Measurements from ENCODE around the gene PIK3C2G. TPM values are rescaled to one million over a fixed set of nuclear protein-coding genes. Genes with fewer than 3 reads are reported as not detected.

PIK3C2G gene
- total and polyA plus RNA-seq, 2 of the 13 experiments (the other 11 are each of a cell fraction or from before 2014, with no cell fraction given) = not detected

DNA sequence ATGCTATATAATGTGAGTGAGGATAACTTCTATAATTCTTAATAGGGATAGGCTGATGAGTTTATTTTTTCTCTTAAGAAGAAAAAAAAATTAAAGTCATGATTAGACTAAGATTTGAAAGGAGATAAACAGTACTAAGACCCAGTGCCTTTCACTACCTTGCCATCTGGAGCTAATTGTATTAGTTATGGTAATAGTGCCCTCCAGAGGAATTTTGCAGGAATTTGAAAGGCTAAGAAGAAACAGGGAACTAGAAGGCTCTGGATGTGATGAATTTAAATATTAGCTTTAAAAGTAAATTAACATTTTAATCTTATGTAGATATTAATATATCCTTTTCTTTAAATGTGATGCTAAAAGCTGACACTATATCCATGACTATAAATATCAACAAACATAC lies 36.6 kb upstream of the PIK3C2G start:
- Histone ChIP-seq H3K4me3 (replicated peaks in 1 of 3; ENCODE audit: insufficient read depth in 1 of 3, low read depth in 2 of 3, low read length in 3 of 3) (no peak overlapping the region), H3K36me3 (replicated peaks in 1 of 2; ENCODE audit: control insufficient read depth in 1 of 2, insufficient read depth in 2 of 2, low read length in 2 of 2) (no peaks in the 10 kb centered on the region), H3K9ac (ENCODE audit: insufficient read depth, low read depth, low read length) (no peak overlapping the region), H3K4me1 (ENCODE audit: insufficient read depth, low read length) (no peaks in the 10 kb centered on the region), H4K20me1 (ENCODE audit: insufficient read depth, low read length) (no peaks in the 10 kb centered on the region), H3K9me3 (ENCODE audit: low read length) (no peaks in the 10 kb centered on the region), H3K79me2 (ENCODE audit: insufficient read depth, low read length) (no peaks in the 10 kb centered on the region), H3K27ac (ENCODE audit: extremely low read length, insufficient read depth, low read length) (no peak overlapping the region), H3K27me3 (ENCODE audit: control insufficient read depth in 1 of 2, insufficient read depth in 2 of 2, low read length in 2 of 2) (no peaks in the 10 kb centered on the region), H3K4me2 (ENCODE audit: low read depth, low read length) (no peak overlapping the region), H2AFZ (ENCODE audit: low read length) (no peak overlapping the region)
- ATAC-seq (no peak), DNase-seq (ENCODE audit: low spot score) (peak; percentile 21), FAIRE-seq (no peak)
- intact Hi-C loops (cut with micrococcal nuclease; ENCODE audit: unreplicated experiment) (loop anchor here (1.0 to 2.0 kb wide), 2 partner anchors 65 to 84 kb away; no protein-coding TSS in a partner anchor), in situ Hi-C loops (cut with HindIII; ENCODE audit: extremely low pct_ligation_motif_present, low pct_unique_long_range_greater_than_20kb) (no loop called here)
- no TSS peak for BruUV-seq (replicated peaks)
- ChIA-PET CTCF (ENCODE audit: low intra/inter-chr PET ratio, low total read pairs) (interaction anchor here (1.9 kb wide), 1 partner anchor 85 kb away, joined by 6 read pairs; no protein-coding TSS in a partner anchor), POLR2A (no interaction called here)
- TF ChIP-seq, protein P1, sequence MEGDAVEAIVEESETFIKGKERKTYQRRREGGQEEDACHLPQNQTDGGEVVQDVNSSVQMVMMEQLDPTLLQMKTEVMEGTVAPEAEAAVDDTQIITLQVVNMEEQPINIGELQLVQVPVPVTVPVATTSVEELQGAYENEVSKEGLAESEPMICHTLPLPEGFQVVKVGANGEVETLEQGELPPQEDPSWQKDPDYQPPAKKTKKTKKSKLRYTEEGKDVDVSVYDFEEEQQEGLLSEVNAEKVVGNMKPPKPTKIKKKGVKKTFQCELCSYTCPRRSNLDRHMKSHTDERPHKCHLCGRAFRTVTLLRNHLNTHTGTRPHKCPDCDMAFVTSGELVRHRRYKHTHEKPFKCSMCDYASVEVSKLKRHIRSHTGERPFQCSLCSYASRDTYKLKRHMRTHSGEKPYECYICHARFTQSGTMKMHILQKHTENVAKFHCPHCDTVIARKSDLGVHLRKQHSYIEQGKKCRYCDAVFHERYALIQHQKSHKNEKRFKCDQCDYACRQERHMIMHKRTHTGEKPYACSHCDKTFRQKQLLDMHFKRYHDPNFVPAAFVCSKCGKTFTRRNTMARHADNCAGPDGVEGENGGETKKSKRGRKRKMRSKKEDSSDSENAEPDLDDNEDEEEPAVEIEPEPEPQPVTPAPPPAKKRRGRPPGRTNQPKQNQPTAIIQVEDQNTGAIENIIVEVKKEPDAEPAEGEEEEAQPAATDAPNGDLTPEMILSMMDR (CRISPR knock-in tag; IDR thresholded peaks at IDR 0.05) = peak; percentile 45
- TF ChIP-seq NFE2 (CRISPR knock-in tag; IDR thresholded peaks at IDR 0.05) = no peak
- TF ChIP-seq STAG1 (CRISPR knock-in tag; IDR thresholded peaks at IDR 0.05) = peak; percentile 55

DNA sequence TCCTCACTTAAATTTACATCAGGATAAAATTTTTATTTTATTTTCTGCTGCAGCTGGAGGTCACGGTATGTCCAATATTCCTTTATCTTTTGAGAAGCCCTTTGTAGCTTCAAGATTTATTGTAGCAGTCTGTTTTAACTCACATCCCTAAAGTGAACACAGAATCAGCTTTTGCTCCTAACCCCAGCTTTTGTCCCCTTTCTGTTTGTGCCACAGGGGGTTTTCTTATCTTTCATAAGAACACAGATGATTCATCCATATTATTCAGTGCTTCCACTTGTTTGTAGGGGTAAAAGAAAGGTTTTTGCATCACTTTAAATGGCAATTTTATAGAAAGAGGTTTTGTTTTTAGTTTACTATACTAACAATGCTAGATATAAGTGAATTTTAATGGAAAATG lies 21.8 kb upstream of the PIK3C2G start:
- Histone ChIP-seq H3K27ac (ENCODE audit: extremely low read length, insufficient read depth, low read length) (no peak overlapping the region), H3K9me3 (ENCODE audit: low read length) (no peaks in the 10 kb centered on the region), H3K36me3 (replicated peaks in 1 of 2; ENCODE audit: control insufficient read depth in 1 of 2, insufficient read depth in 2 of 2, low read length in 2 of 2) (no peaks in the 10 kb centered on the region), H3K9ac (ENCODE audit: insufficient read depth, low read depth, low read length) (no peak overlapping the region), H3K4me1 (ENCODE audit: insufficient read depth, low read length) (peaks cover 8% of the 10 kb centered on the region), H3K27me3 (ENCODE audit: control insufficient read depth in 1 of 2, insufficient read depth in 2 of 2, low read length in 2 of 2) (no peaks in the 10 kb centered on the region), H3K79me2 (ENCODE audit: insufficient read depth, low read length) (no peaks in the 10 kb centered on the region), H3K4me2 (ENCODE audit: low read depth, low read length) (no peak overlapping the region), H2AFZ (ENCODE audit: low read length) (no peak overlapping the region), H4K20me1 (ENCODE audit: insufficient read depth, low read length) (no peaks in the 10 kb centered on the region), H3K4me3 (replicated peaks in 1 of 3; ENCODE audit: insufficient read depth in 1 of 3, low read depth in 2 of 3, low read length in 3 of 3) (no peak overlapping the region)
- ChIA-PET CTCF (ENCODE audit: low intra/inter-chr PET ratio, low total read pairs) (no interaction called here), POLR2A (no interaction called here)
- DNase-seq (ENCODE audit: low spot score) (no peak), FAIRE-seq (no peak), ATAC-seq (no peak)
- no TSS peak for BruUV-seq (replicated peaks)
- in situ Hi-C loops (cut with HindIII; ENCODE audit: extremely low pct_ligation_motif_present, low pct_unique_long_range_greater_than_20kb) = no loop called here
- intact Hi-C loops (cut with micrococcal nuclease; ENCODE audit: unreplicated experiment) = no loop called here
- 40% methylated on average over 1 of the region's 1 CpG for WGBS (ENCODE audit: low lambda C conversion rate)
- TF ChIP-seq CREB1 (IDR thresholded peaks at IDR 0.05) (no peak), CREB1 (CRISPR knock-in tag; IDR thresholded peaks at IDR 0.05) (no peak), SMAD1 (CRISPR knock-in tag; IDR thresholded peaks at IDR 0.05; ENCODE audit: borderline replicate concordance, low read depth) (no peak), ZNF652 (CRISPR knock-in tag; IDR thresholded peaks at IDR 0.05; ENCODE audit: borderline replicate concordance, low read depth) (no peak), NCOA1 (CRISPR knock-in tag; IDR thresholded peaks at IDR 0.05) (no peak), GPN1 (CRISPR knock-in tag; IDR thresholded peaks at IDR 0.05; ENCODE audit: borderline replicate concordance) (no peak), ZBTB3 (CRISPR knock-in tag; IDR thresholded peaks at IDR 0.05; ENCODE audit: borderline replicate concordance, low read depth) (no peak), ZNF678 (CRISPR knock-in tag; IDR thresholded peaks at IDR 0.05) (no peak), SOX5 (CRISPR knock-in tag; IDR thresholded peaks at IDR 0.05; ENCODE audit: borderline replicate concordance) (no peak), KLF12 (CRISPR knock-in tag; IDR thresholded peaks at IDR 0.05; ENCODE audit: borderline replicate concordance) (no peak)
- TF ChIP-seq, protein P2, sequence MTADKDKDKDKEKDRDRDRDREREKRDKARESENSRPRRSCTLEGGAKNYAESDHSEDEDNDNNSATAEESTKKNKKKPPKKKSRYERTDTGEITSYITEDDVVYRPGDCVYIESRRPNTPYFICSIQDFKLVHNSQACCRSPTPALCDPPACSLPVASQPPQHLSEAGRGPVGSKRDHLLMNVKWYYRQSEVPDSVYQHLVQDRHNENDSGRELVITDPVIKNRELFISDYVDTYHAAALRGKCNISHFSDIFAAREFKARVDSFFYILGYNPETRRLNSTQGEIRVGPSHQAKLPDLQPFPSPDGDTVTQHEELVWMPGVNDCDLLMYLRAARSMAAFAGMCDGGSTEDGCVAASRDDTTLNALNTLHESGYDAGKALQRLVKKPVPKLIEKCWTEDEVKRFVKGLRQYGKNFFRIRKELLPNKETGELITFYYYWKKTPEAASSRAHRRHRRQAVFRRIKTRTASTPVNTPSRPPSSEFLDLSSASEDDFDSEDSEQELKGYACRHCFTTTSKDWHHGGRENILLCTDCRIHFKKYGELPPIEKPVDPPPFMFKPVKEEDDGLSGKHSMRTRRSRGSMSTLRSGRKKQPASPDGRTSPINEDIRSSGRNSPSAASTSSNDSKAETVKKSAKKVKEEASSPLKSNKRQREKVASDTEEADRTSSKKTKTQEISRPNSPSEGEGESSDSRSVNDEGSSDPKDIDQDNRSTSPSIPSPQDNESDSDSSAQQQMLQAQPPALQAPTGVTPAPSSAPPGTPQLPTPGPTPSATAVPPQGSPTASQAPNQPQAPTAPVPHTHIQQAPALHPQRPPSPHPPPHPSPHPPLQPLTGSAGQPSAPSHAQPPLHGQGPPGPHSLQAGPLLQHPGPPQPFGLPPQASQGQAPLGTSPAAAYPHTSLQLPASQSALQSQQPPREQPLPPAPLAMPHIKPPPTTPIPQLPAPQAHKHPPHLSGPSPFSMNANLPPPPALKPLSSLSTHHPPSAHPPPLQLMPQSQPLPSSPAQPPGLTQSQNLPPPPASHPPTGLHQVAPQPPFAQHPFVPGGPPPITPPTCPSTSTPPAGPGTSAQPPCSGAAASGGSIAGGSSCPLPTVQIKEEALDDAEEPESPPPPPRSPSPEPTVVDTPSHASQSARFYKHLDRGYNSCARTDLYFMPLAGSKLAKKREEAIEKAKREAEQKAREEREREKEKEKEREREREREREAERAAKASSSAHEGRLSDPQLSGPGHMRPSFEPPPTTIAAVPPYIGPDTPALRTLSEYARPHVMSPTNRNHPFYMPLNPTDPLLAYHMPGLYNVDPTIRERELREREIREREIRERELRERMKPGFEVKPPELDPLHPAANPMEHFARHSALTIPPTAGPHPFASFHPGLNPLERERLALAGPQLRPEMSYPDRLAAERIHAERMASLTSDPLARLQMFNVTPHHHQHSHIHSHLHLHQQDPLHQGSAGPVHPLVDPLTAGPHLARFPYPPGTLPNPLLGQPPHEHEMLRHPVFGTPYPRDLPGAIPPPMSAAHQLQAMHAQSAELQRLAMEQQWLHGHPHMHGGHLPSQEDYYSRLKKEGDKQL (CRISPR knock-in tag; IDR thresholded peaks at IDR 0.05; ENCODE audit: low read depth) = no peak
